ENCODE measurements around the gene ARHGEF9. TPM values are rescaled to one million over a fixed set of nuclear protein-coding genes. Genes with fewer than 3 reads are reported as not detected.

Gene ARHGEF9
- total RNA-seq, 2 donors from 2014 or later: 68.9 to 94.0 TPM

- intact Hi-C loops (cut with DNase I): no loop called here
- DNase-seq (ENCODE audit: low spot score): no peak
Measured at GRCh38 chrX:63751481-63751880, 33.5 kb downstream of the ARHGEF9 start.

GRCh38 chrX:63750811-63751210 is 34.2 kb downstream of the ARHGEF9 start:
- intact Hi-C loops (cut with DNase I): no loop called here
- DNase-seq (ENCODE audit: low spot score): no peak

GRCh38 chrX:63747331-63747730 is 37.7 kb downstream of the ARHGEF9 start:
- no peak for DNase-seq (ENCODE audit: low spot score)
- intact Hi-C loops (cut with DNase I): no loop called here

GRCh38 chrX:63746715-63747114 is 38.3 kb downstream of the ARHGEF9 start:
- intact Hi-C loops (cut with DNase I): no loop called here
- no peak for DNase-seq (ENCODE audit: low spot score)

GRCh38 chrX:63746278-63746677 is 38.7 kb downstream of the ARHGEF9 start:
- DNase-seq (ENCODE audit: low spot score): no peak
- intact Hi-C loops (cut with DNase I): no loop called here

GRCh38 chrX:63744850-63745394 is 40.1 kb downstream of the ARHGEF9 start:
- intact Hi-C loops (cut with DNase I): no loop called here
- no peak for DNase-seq (ENCODE audit: low spot score)

GRCh38 chrX:63743596-63743995 is 41.4 kb downstream of the ARHGEF9 start:
- intact Hi-C loops (cut with DNase I): no loop called here
- DNase-seq (ENCODE audit: low spot score): no peak

GRCh38 chrX:63740382-63740781 is 44.6 kb downstream of the ARHGEF9 start:
- DNase-seq (ENCODE audit: low spot score): no peak
- intact Hi-C loops (cut with DNase I): no loop called here

- DNase-seq (ENCODE audit: low spot score): no peak
- intact Hi-C loops (cut with DNase I): no loop called here
Measured at GRCh38 chrX:63739885-63740284, 45.1 kb downstream of the ARHGEF9 start.

GRCh38 chrX:63738696-63739095 is 46.3 kb downstream of the ARHGEF9 start:
- intact Hi-C loops (cut with DNase I): no loop called here
- no peak for DNase-seq (ENCODE audit: low spot score)

GRCh38 chrX:63737131-63737921 is 47.7 kb downstream of the ARHGEF9 start:
- intact Hi-C loops (cut with DNase I): no loop called here
- no peak for DNase-seq (ENCODE audit: low spot score)

- intact Hi-C loops (cut with DNase I): no loop called here
- no peak for DNase-seq (ENCODE audit: low spot score)
Measured at GRCh38 chrX:63735882-63736281, 49.1 kb downstream of the ARHGEF9 start.

GRCh38 chrX:63720293-63720692 is 64.7 kb downstream of the ARHGEF9 start:
- intact Hi-C loops (cut with DNase I): no loop called here
- no peak for DNase-seq (ENCODE audit: low spot score)

GRCh38 chrX:63719633-63720032 is 65.4 kb downstream of the ARHGEF9 start:
- intact Hi-C loops (cut with DNase I): no loop called here
- no peak for DNase-seq (ENCODE audit: low spot score)

- DNase-seq (ENCODE audit: low spot score): no peak
- intact Hi-C loops (cut with DNase I): no loop called here
Measured at GRCh38 chrX:63718010-63718694, 66.9 kb downstream of the ARHGEF9 start.

GRCh38 chrX:63713526-63713925 is 71.5 kb downstream of the ARHGEF9 start:
- intact Hi-C loops (cut with DNase I): no loop called here
- no peak for DNase-seq (ENCODE audit: low spot score)

- intact Hi-C loops (cut with DNase I): no loop called here
- DNase-seq (ENCODE audit: low spot score): no peak
Measured at GRCh38 chrX:63708801-63709200, 76.2 kb downstream of the ARHGEF9 start.

GRCh38 chrX:63702556-63702955 is 82.5 kb downstream of the ARHGEF9 start:
- intact Hi-C loops (cut with DNase I): no loop called here
- no peak for DNase-seq (ENCODE audit: low spot score)

GRCh38 chrX:63686878-63687714 is 97.9 kb downstream of the ARHGEF9 start:
- DNase-seq (ENCODE audit: low spot score): no peak
- intact Hi-C loops (cut with DNase I): no loop called here

GRCh38 chrX:63680423-63680822 is 104.6 kb downstream of the ARHGEF9 start:
- no peak for DNase-seq (ENCODE audit: low spot score)
- intact Hi-C loops (cut with DNase I): no loop called here
